Measurements from ENCODE around the gene PRCP.

- no peak for TF ChIP-seq POLR2A (IDR thresholded peaks at IDR 0.05)
- TF ChIP-seq, protein P1, sequence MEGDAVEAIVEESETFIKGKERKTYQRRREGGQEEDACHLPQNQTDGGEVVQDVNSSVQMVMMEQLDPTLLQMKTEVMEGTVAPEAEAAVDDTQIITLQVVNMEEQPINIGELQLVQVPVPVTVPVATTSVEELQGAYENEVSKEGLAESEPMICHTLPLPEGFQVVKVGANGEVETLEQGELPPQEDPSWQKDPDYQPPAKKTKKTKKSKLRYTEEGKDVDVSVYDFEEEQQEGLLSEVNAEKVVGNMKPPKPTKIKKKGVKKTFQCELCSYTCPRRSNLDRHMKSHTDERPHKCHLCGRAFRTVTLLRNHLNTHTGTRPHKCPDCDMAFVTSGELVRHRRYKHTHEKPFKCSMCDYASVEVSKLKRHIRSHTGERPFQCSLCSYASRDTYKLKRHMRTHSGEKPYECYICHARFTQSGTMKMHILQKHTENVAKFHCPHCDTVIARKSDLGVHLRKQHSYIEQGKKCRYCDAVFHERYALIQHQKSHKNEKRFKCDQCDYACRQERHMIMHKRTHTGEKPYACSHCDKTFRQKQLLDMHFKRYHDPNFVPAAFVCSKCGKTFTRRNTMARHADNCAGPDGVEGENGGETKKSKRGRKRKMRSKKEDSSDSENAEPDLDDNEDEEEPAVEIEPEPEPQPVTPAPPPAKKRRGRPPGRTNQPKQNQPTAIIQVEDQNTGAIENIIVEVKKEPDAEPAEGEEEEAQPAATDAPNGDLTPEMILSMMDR (IDR thresholded peaks at IDR 0.05), result no peak
These were observed 71.8 kb downstream of the PRCP start for GRCh38 chr11:82828472-82828871.

All from breast epithelium (tissue), 3 donors.